Measurements from ENCODE around the gene KCNMA1.

Gene KCNMA1

GRCh38 chr10:77445547-77445946 lies 192.1 kb downstream of the KCNMA1 start:
- DNase-seq (ENCODE audit: extremely low read depth, insufficient read length): no peak
- Histone ChIP-seq H3K27me3 (replicated peaks; ENCODE audit: control insufficient read depth, insufficient read depth, low read length) (no peaks in the 10 kb centered on the region), H3K4me3 (replicated peaks; ENCODE audit: low read depth, low read length) (no peak overlapping the region), H3K36me3 (ENCODE audit: control insufficient read depth, insufficient read depth, low read length) (no peaks in the 10 kb centered on the region)
- TF ChIP-seq CTCF (IDR thresholded peaks at IDR 0.05; ENCODE audit: insufficient read depth, low read length, poor library complexity, severe bottlenecking): no peak

DNA sequence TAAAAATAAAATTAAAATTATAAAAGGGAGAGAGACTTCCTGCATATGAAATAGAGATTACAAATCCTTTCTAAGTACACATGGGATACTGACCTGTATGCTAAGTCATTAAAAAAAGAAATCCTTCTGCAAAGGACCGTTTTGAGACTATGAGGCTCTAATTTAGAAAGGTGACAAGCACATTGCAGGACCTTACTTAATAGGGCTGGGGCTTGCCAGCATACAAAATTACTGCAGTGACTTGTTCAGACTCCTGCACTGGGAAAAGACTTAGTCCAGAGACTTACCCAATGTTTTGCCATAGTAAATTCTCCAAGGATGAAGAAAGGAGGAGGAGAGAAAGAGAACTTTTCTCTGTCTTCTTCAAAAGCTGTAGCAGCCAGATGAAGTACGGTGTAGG lies 193.6 kb downstream of the KCNMA1 start:
- no peak overlapping the region for H3K4me3 ChIP-seq (replicated peaks; ENCODE audit: low read depth, low read length)
- H3K27me3 ChIP-seq (replicated peaks; ENCODE audit: control insufficient read depth, insufficient read depth, low read length): no peaks in the 10 kb centered on the region; the same call in 1 of the 2 replicates
- no peak for TF ChIP-seq CTCF (IDR thresholded peaks at IDR 0.05; ENCODE audit: insufficient read depth, low read length, poor library complexity, severe bottlenecking)
- no peaks in the 10 kb centered on the region for H3K36me3 ChIP-seq (ENCODE audit: control insufficient read depth, insufficient read depth, low read length)
- DNase-seq (ENCODE audit: extremely low read depth, insufficient read length): no peak

GRCh38 chr10:77442699-77443189 lies 194.9 kb downstream of the KCNMA1 start:
- Histone ChIP-seq H3K36me3 (ENCODE audit: control insufficient read depth, insufficient read depth, low read length) (no peaks in the 10 kb centered on the region), H3K4me3 (replicated peaks; ENCODE audit: low read depth, low read length) (no peak overlapping the region), H3K27me3 (replicated peaks; ENCODE audit: control insufficient read depth, insufficient read depth, low read length) (no peaks in the 10 kb centered on the region; the same call in 1 of the 2 replicates)
- no peak for DNase-seq (ENCODE audit: extremely low read depth, insufficient read length)
- no peak for TF ChIP-seq CTCF (IDR thresholded peaks at IDR 0.05; ENCODE audit: insufficient read depth, low read length, poor library complexity, severe bottlenecking)

DNA sequence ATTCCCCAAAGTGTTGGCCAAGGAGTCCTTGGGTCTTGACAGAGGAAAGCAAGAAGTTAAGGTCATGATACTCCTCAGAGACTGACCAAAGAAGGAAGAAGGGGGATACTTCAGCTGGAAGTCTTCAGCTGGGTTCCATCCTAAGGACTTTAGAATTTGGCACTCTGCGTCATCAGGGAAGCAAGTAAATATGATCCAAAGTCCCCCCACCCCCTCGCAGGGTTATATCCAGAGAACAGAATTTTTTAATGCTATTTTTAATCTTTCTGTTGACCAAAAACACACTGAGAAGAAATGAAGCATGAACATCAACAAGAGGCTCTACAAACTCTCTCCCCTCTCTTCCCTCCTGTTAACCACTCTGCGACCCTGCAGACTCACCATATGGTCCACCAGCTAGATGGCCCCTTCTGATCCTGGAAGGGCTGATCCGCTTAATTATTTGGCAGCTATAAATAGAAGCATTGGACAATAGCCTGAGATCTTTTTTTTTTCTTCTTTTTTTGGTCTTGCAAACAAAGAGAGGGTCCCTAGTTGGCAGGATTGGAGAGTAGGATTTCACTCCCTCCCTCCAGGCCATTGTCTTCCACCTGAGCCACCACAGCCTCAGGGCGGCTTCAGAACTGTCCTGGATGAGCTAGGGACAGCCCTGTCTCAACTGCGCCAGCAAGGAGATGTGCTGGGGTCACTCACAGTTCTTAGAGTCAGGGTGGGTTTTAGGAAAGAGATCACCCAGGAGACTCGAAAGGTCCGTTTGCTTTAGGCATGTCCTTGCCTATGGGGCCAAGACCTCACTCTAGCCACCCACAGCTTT lies 196.0 kb downstream of the KCNMA1 start:
- TF ChIP-seq CTCF (IDR thresholded peaks at IDR 0.05; ENCODE audit: insufficient read depth, low read length, poor library complexity, severe bottlenecking): no peak
- Histone ChIP-seq H3K36me3 (ENCODE audit: control insufficient read depth, insufficient read depth, low read length) (no peaks in the 10 kb centered on the region), H3K27me3 (replicated peaks; ENCODE audit: control insufficient read depth, insufficient read depth, low read length) (no peaks in the 10 kb centered on the region; the same call in 1 of the 2 replicates), H3K4me3 (replicated peaks; ENCODE audit: low read depth, low read length) (no peak overlapping the region)
- no peak for DNase-seq (ENCODE audit: extremely low read depth, insufficient read length)

GRCh38 chr10:77436257-77436975 lies 201.2 kb downstream of the KCNMA1 start:
- H3K4me3 ChIP-seq (replicated peaks; ENCODE audit: low read depth, low read length): no peak overlapping the region
- DNase-seq (ENCODE audit: extremely low read depth, insufficient read length): no peak
- H3K27me3 ChIP-seq (replicated peaks; ENCODE audit: control insufficient read depth, insufficient read depth, low read length): no peaks in the 10 kb centered on the region; the same call in 1 of the 2 replicates
- no peaks in the 10 kb centered on the region for H3K36me3 ChIP-seq (ENCODE audit: control insufficient read depth, insufficient read depth, low read length)
- TF ChIP-seq CTCF (IDR thresholded peaks at IDR 0.05; ENCODE audit: insufficient read depth, low read length, poor library complexity, severe bottlenecking): no peak
